Loucy (cell line): Measurements from ENCODE around the gene S100A13.

Source experiments
- EZH2phosphoT487 ChIP-seq: fragments of 200-600 bp; IDR thresholded peaks from 2 replicates; pipeline ENCODE4 v1.6.1; 2018; ENCODE audit warnings: antibody characterized with exemption, mild to moderate bottlenecking, moderate library complexity, borderline replicate concordance
- TF ChIP-seq, protein P1 (sequence below): fragments of 200-600 bp; sonication (generic); conservative IDR thresholded peaks from 2 replicates; pipeline ENCODE4 v1.5.1; 2014; ENCODE audit warnings: mild to moderate bottlenecking, antibody characterized with exemption, low read length

DNA sequence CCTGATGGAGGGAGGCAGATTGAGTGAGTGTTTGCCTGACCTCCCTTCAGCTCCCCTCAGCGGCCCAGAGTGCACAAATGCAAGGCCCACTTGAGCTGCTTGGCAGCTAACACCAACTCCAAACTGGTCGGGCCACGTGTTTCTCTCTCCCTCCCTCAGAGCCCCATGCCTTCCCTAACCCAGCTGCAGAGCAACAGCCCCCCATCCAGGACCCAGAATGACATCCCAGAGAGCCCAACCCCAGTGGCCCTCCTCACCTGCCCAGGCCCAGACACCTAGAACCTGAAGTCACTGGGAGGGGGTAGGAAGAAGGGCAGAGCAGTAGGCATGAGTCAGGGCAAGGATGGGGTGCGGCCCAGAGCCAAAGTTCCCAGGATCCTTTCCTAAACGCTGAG, 10.4 kb downstream of the S100A13 start:
- TF ChIP-seq, protein P1, sequence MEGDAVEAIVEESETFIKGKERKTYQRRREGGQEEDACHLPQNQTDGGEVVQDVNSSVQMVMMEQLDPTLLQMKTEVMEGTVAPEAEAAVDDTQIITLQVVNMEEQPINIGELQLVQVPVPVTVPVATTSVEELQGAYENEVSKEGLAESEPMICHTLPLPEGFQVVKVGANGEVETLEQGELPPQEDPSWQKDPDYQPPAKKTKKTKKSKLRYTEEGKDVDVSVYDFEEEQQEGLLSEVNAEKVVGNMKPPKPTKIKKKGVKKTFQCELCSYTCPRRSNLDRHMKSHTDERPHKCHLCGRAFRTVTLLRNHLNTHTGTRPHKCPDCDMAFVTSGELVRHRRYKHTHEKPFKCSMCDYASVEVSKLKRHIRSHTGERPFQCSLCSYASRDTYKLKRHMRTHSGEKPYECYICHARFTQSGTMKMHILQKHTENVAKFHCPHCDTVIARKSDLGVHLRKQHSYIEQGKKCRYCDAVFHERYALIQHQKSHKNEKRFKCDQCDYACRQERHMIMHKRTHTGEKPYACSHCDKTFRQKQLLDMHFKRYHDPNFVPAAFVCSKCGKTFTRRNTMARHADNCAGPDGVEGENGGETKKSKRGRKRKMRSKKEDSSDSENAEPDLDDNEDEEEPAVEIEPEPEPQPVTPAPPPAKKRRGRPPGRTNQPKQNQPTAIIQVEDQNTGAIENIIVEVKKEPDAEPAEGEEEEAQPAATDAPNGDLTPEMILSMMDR, result no peak
- no peak for TF ChIP-seq EZH2phosphoT487
